CD14-positive monocyte (primary cell): ENCODE results near the gene CMTR1. TPM values are rescaled to one million over a fixed set of nuclear protein-coding genes. Genes with fewer than 3 reads are reported as not detected.
A peak's percentile ranks its signal among the peaks of the same experiment; 100 is the strongest.

Experiments
- DNase-seq, 3 donors: peaks; one replicate each; pipeline ENCODE4 v3.0.0-alpha.2; 2011 to 2022
- H2AFZ ChIP-seq: 2 replicates; pipeline ENCODE4 v1.6.0; 2012; ENCODE audit warnings: mild to moderate bottlenecking, low read depth, low read length, inconsistent platforms; ENCODE audit not compliant: insufficient read depth, poor library complexity, severe bottlenecking
- H3K27ac ChIP-seq, 2 donors: 1 replicate in 1 of 2; 2 replicates in 1 of 2; pipeline ENCODE4 v1.5.1; 2012 to 2013; ENCODE audit warnings: low read length in 2 of 2, control low read depth in 1 of 2, inconsistent platforms in 1 of 2, low read depth in 1 of 2, mild to moderate bottlenecking in 1 of 2
- H3K27me3 ChIP-seq, 2 donors: one replicate each; pipeline versions ENCODE4 v1.6.0 to v1.6.1; 2011 to 2013; ENCODE audit warnings: low read length in 2 of 2; ENCODE audit not compliant: control insufficient read depth in 2 of 2, insufficient read depth in 2 of 2
- H3K36me3 ChIP-seq, 2 donors: replicated peaks in 1 of 2; 1 replicate in 1 of 2; 2 replicates in 1 of 2; pipeline versions ENCODE4 v1.5.1 to v1.6.1; 2012 to 2013; ENCODE audit warnings: low read length in 2 of 2, control low read depth in 1 of 2, inconsistent platforms in 1 of 2, mild to moderate bottlenecking in 1 of 2; ENCODE audit not compliant: insufficient read depth in 2 of 2, control insufficient read depth in 1 of 2
- H3K4me1 ChIP-seq, 2 donors: 1 replicate in 1 of 2; 2 replicates in 1 of 2; pipeline versions ENCODE4 v1.5.1 to v1.6.1; 2012 to 2013; ENCODE audit warnings: low read length in 2 of 2, control low read depth in 1 of 2, inconsistent platforms in 1 of 2, mild to moderate bottlenecking in 1 of 2, moderate library complexity in 1 of 2; ENCODE audit not compliant: insufficient read depth in 2 of 2, control insufficient read depth in 1 of 2
- H3K4me2 ChIP-seq: replicated peaks from 2 replicates; pipeline ENCODE3; 2012; ENCODE audit warnings: low read length, moderate library complexity, mild to moderate bottlenecking; ENCODE audit not compliant: poor library complexity, severe bottlenecking; ENCODE audit errors: extremely low read depth
- H3K4me3 ChIP-seq, 3 experiments: fragments of 200-600 bp in 1 of 3; sonication (generic) in 1 of 3; replicated peaks in 1 of 3; 1 replicate in 2 of 3; 2 replicates in 1 of 3; pipeline ENCODE4 v1.5.1; 2011 to 2013; ENCODE audit warnings: low read length in 3 of 3, mild to moderate bottlenecking in 3 of 3, control low read depth in 2 of 3, low read depth in 2 of 3, inconsistent platforms in 1 of 3, moderate library complexity in 1 of 3
- H3K79me2 ChIP-seq: 2 replicates; pipeline ENCODE4 v1.6.0; 2012; ENCODE audit warnings: mild to moderate bottlenecking, control low read depth, inconsistent platforms, low read length, moderate library complexity; ENCODE audit not compliant: insufficient read depth
- H3K9ac ChIP-seq: 2 replicates; pipeline ENCODE4 v1.6.0; 2017; ENCODE audit warnings: low read length, mild to moderate bottlenecking; ENCODE audit not compliant: insufficient read depth, poor library complexity, severe bottlenecking
- H3K9me3 ChIP-seq, 2 donors: replicated peaks in 1 of 2; 1 replicate in 1 of 2; 2 replicates in 1 of 2; pipeline versions ENCODE4 v1.5.1 to v1.6.1; 2012 to 2013; ENCODE audit warnings: low read length in 2 of 2, control low read depth in 1 of 2; ENCODE audit not compliant: control insufficient read depth in 1 of 2, insufficient read depth in 1 of 2
- H4K20me1 ChIP-seq: 2 replicates; pipeline ENCODE4 v1.6.0; 2012; ENCODE audit warnings: mild to moderate bottlenecking, low read length, control low read depth, moderate library complexity; ENCODE audit not compliant: insufficient read depth
- H3K27ac Mint-ChIP-seq, 7 donors: one replicate each; pipeline ENCODE4 v1.8.0; 2020; ENCODE audit warnings: mild to moderate bottlenecking in 7 of 7, mixed read lengths in 7 of 7, moderate library complexity in 6 of 7, inconsistent platforms in 2 of 7
- H3K27me3 Mint-ChIP-seq, 3 donors: one replicate each; pipeline ENCODE4 v1.8.0; 2021 to 2022; ENCODE audit warnings: low read depth in 3 of 3, mild to moderate bottlenecking in 3 of 3, mixed read lengths in 3 of 3, moderate library complexity in 3 of 3, inconsistent platforms in 1 of 3
- H3K36me3 Mint-ChIP-seq, 2 donors: one replicate each; pipeline ENCODE4 v1.8.0; 2020; ENCODE audit warnings: mixed read lengths in 2 of 2, inconsistent platforms in 1 of 2, mild to moderate bottlenecking in 1 of 2
- H3K4me1 Mint-ChIP-seq: one replicate; pipeline ENCODE4 v1.8.0; 2020; ENCODE audit warnings: mild to moderate bottlenecking, mixed read lengths
- H3K4me3 Mint-ChIP-seq, 2 donors: one replicate each; pipeline ENCODE4 v1.8.0; 2020; ENCODE audit warnings: mild to moderate bottlenecking in 2 of 2, mixed read lengths in 2 of 2, moderate library complexity in 1 of 2
- H3K9me3 Mint-ChIP-seq, 7 donors: one replicate each; pipeline ENCODE4 v1.8.0; 2020 to 2022; ENCODE audit warnings: mixed read lengths in 7 of 7, mild to moderate bottlenecking in 6 of 7, moderate library complexity in 6 of 7, inconsistent platforms in 2 of 7
- WGBS: methylation state at CpG from one replicate; pipeline ENCODE4 v1.1.5; 2013; ENCODE audit warnings: missing lambda C conversion rate; ENCODE audit not compliant: insufficient coverage; 5-methylcytosine and 5-hydroxymethylcytosine counted together
- intact Hi-C, 2 donors: fragments of 100-400 bp; cut with micrococcal nuclease; formaldehyde crosslinking; loops; one replicate each; pipeline versions ENCODE4 v1.15.0 to v1.15.1; 2023
- polyA plus RNA-seq, 3 donors: library from polyadenylated mRNA; depleted of rRNA in 1 of 3; unstranded in 2 of 3; stranded (reverse) in 1 of 3; fragments of 300-500 nt in 2 of 3; fragments of >200 nt in 1 of 3; fragmentation: Illumina TruSeq in 2 of 3; gene quantifications; 1 replicate in 2 of 3; 2 replicates in 1 of 3; pipeline ENCODE4 v1.2.3, GENCODE V29; 2012 to 2021
- TF ChIP-seq, protein P1 (sequence below): fragments of 200-600 bp; IDR thresholded peaks from one replicate; pipeline ENCODE4 v1.8.0; 2022; ENCODE audit warnings: antibody characterized with exemption, mild to moderate bottlenecking

CMTR1 gene
- polyA plus RNA-seq, 3 donors = 12.0 to 32.3 (median 15.3) TPM

DNA sequence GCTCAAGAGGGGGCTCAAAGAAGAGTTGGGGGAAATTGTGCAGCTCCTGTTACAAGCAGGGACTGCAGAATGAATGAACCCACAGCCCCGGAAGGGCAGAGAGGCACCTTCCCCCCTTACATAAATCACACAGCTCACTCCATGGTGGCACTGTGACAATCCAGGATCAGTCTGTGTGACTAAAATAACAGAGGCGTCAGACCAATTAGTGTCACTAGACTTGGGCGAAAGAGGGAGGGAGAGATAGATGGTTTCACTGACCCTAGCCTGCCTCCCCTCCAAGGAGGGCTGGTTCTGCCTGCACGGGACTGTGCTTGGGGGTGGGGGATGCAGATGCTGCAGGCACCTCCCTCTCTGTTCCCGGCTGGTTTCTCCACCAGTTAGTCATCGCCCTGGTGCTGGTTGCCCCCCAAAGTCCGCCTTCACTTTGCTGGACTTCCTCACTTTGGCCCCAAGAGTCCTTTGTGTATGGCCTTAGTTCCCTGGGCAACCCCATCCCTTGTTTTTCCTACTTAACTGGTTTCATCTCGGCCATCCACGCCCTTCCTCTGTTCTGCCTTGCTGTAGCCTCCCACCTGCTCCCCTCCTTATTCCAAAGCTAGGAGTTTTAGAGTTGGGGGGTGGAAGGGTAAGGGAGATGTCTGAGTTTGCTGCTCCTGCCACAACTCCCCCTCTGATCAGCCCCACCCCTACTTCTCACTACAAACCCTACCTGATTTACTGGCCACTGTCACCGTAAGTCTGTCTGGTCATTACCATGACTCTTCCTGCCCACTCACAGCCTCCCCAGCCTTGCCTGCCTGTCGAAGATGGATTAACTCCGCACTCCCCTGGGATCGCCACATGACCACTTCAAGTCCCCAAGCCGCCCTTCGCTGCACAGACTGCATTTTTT, 48.9 kb downstream of the CMTR1 start:
- peak overlapping the region in 1 of 7 donors; percentile 9 for H3K27ac Mint-ChIP-seq
- H3K27ac ChIP-seq = no peak overlapping the region
- no peak overlapping the region for H3K4me3 Mint-ChIP-seq
- no peak overlapping the region for H3K9ac ChIP-seq
- H3K4me3 ChIP-seq = no peak overlapping the region
- H2AFZ ChIP-seq = no peak overlapping the region
- no peaks in the 10 kb centered on the region for H3K79me2 ChIP-seq
- H3K9me3 Mint-ChIP-seq = no peaks in the 10 kb centered on the region
- peaks cover 71 to 80% of the 10 kb centered on the region in 2 donors for H3K36me3 Mint-ChIP-seq
- no peak for DNase-seq
- TF ChIP-seq, protein P1, sequence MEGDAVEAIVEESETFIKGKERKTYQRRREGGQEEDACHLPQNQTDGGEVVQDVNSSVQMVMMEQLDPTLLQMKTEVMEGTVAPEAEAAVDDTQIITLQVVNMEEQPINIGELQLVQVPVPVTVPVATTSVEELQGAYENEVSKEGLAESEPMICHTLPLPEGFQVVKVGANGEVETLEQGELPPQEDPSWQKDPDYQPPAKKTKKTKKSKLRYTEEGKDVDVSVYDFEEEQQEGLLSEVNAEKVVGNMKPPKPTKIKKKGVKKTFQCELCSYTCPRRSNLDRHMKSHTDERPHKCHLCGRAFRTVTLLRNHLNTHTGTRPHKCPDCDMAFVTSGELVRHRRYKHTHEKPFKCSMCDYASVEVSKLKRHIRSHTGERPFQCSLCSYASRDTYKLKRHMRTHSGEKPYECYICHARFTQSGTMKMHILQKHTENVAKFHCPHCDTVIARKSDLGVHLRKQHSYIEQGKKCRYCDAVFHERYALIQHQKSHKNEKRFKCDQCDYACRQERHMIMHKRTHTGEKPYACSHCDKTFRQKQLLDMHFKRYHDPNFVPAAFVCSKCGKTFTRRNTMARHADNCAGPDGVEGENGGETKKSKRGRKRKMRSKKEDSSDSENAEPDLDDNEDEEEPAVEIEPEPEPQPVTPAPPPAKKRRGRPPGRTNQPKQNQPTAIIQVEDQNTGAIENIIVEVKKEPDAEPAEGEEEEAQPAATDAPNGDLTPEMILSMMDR = no peak
- no peaks in the 10 kb centered on the region for H4K20me1 ChIP-seq
- no peaks in the 10 kb centered on the region for H3K27me3 ChIP-seq
- intact Hi-C loops = no loop called here
- no peaks in the 10 kb centered on the region for H3K9me3 ChIP-seq
- no peak overlapping the region for H3K4me2 ChIP-seq
- no peaks in the 10 kb centered on the region for H3K4me1 Mint-ChIP-seq
- 100% methylated on average over 3 of the region's 15 CpGs for WGBS
- H3K4me1 ChIP-seq = no peaks in the 10 kb centered on the region
- peaks cover 59 to 81% of the 10 kb centered on the region in 2 donors for H3K36me3 ChIP-seq
- peaks cover 0 to 1% (median 0%) of the 10 kb centered on the region in 3 donors for H3K27me3 Mint-ChIP-seq

DNA sequence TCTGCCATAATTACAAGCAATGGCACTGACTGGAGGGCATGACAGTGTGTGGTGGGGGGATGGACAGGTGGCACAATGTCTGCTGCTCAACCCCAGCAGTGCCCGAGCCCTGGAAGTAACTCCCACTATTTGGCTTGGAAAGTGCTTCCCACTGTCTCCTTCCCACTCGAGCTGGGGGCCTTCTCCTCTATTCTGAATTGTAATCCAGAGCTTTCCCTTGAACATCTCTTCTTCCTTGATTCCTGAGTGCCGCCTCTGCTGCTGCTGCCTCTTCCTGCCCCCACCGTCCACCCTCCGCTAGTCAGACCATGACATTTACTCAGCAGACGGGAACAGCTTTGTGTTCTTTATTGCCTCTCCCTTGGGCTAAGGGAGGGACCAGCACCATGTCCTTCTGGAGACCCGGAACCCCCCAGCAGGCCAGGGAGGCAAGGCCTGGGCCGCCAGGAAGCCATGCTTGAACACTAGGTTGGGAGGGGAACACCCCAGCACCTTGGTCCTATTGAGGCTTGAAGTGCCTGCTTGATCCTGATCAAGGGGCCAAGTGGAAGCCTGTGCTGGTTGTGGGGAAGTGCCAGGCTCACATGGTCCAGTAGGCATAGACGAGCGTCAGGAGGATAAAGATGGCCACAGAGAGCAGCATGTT, 49.7 kb downstream of the CMTR1 start:
- WGBS = 88% methylated on average over 5 of the region's 10 CpGs
- Mint-ChIP-seq H3K36me3 (peaks cover 65 to 72% of the 10 kb centered on the region in 2 donors), H3K27ac (peak overlapping the region in 1 of 7 donors; percentile 9), H3K4me1 (no peaks in the 10 kb centered on the region), H3K27me3 (peaks cover 0 to 1% (median 0%) of the 10 kb centered on the region in 3 donors), H3K4me3 (no peak overlapping the region), H3K9me3 (no peaks in the 10 kb centered on the region)
- Histone ChIP-seq H4K20me1 (no peaks in the 10 kb centered on the region), H3K9me3 (no peaks in the 10 kb centered on the region), H3K4me3 (no peak overlapping the region), H3K79me2 (no peaks in the 10 kb centered on the region), H3K27me3 (no peaks in the 10 kb centered on the region), H3K27ac (no peak overlapping the region), H3K4me2 (no peak overlapping the region), H2AFZ (no peak overlapping the region), H3K36me3 (peaks cover 55 to 74% of the 10 kb centered on the region in 2 donors), H3K4me1 (no peaks in the 10 kb centered on the region), H3K9ac (no peak overlapping the region)
- TF ChIP-seq, protein P1 = no peak
- intact Hi-C loops = no loop called here
- DNase-seq = no peak
